OCI-LY1 (cell line): ENCODE results near the gene THAP12.

ENCODE experiments used
- H2AFZ ChIP-seq: fragments of 200-600 bp; sonication (generic), shearing (Covaris generic); 2 replicates; pipeline ENCODE4 v1.6.0; 2014; ENCODE audit warnings: antibody characterized with exemption, mild to moderate bottlenecking, low read length
- H3F3A ChIP-seq: fragments of 200-600 bp; sonication (generic), shearing (Covaris generic); 2 replicates; pipeline ENCODE4 v1.6.0; 2014; ENCODE audit warnings: mild to moderate bottlenecking, antibody characterized with exemption, low read length, moderate library complexity; ENCODE audit not compliant: insufficient read depth
- H3K27ac ChIP-seq: fragments of 200-600 bp; sonication (generic); 2 replicates; pipeline ENCODE4 v1.5.1; 2014; ENCODE audit warnings: low read length, mixed run types, mild to moderate bottlenecking, low read depth; ENCODE audit not compliant: poor library complexity, severe bottlenecking
- H3K27me3 ChIP-seq: fragments of 200-600 bp; sonication (generic); 2 replicates; pipeline ENCODE4 v1.6.0; 2014; ENCODE audit warnings: antibody characterized with exemption, mild to moderate bottlenecking, low read length, moderate library complexity; ENCODE audit not compliant: insufficient read depth
- H3K36me3 ChIP-seq: fragments of 200-600 bp; sonication (generic); 2 replicates; pipeline ENCODE4 v1.6.1; 2014; ENCODE audit warnings: mild to moderate bottlenecking, antibody characterized with exemption, low read length, moderate library complexity, mixed read lengths; ENCODE audit not compliant: insufficient read depth
- H3K4me1 ChIP-seq: fragments of 200-600 bp; sonication (generic); 2 replicates; pipeline ENCODE4 v1.5.1; 2014; ENCODE audit warnings: mild to moderate bottlenecking, low read length, moderate library complexity; ENCODE audit not compliant: insufficient read depth, severe bottlenecking
- H3K4me2 ChIP-seq: fragments of 200-600 bp; sonication (generic), shearing (Covaris generic); 2 replicates; pipeline ENCODE4 v1.6.1; 2014; ENCODE audit warnings: low read length
- H3K4me3 ChIP-seq: fragments of 200-600 bp; sonication (generic); 2 replicates; pipeline ENCODE4 v1.5.1; 2014; ENCODE audit warnings: low read length, low read depth, mild to moderate bottlenecking, mixed read lengths; ENCODE audit not compliant: poor library complexity, severe bottlenecking
- H3K79me2 ChIP-seq: fragments of 200-600 bp; shearing (Covaris generic); 2 replicates; pipeline ENCODE4 v1.6.1; 2016; ENCODE audit warnings: mixed run types, low read length, mixed read lengths; ENCODE audit not compliant: insufficient read depth
- H3K9ac ChIP-seq: fragments of 200-600 bp; sonication (generic), shearing (Covaris generic); 2 replicates; pipeline ENCODE4 v1.6.1; 2014; ENCODE audit warnings: mild to moderate bottlenecking, low read length, mixed read lengths
- H3K9me2 ChIP-seq: fragments of 200-600 bp; sonication (generic), shearing (Covaris generic); 2 replicates; pipeline ENCODE4 v1.6.1; 2014; ENCODE audit warnings: low read depth, mild to moderate bottlenecking, low read length, mixed read lengths
- H3K9me3 ChIP-seq: fragments of 200-600 bp; shearing (Covaris generic); 2 replicates; pipeline ENCODE4 v1.6.1; 2014; ENCODE audit warnings: low read length, mixed read lengths
- H4K20me1 ChIP-seq: fragments of 200-600 bp; sonication (generic), shearing (Covaris generic); 2 replicates; pipeline ENCODE4 v1.6.0; 2016; ENCODE audit warnings: mild to moderate bottlenecking, low read length; ENCODE audit not compliant: insufficient read depth
- CTCF ChIP-seq: fragments of 200-600 bp; sonication (generic), shearing (Covaris generic); IDR thresholded peaks from 2 replicates; pipeline ENCODE4 v1.5.1; 2017; ENCODE audit warnings: mild to moderate bottlenecking, antibody characterized with exemption, low read length, moderate library complexity, mixed read lengths
- EZH2 ChIP-seq: fragments of 200-600 bp; sonication (generic), shearing (Covaris generic); IDR thresholded peaks from 2 replicates; pipeline ENCODE4 v1.8.0; 2017; ENCODE audit warnings: borderline replicate concordance, mixed run types, mild to moderate bottlenecking, antibody characterized with exemption, low read length, moderate library complexity, mixed read lengths

THAP12 gene

GRCh38 chr11:76302996-76303395 is 77.9 kb downstream of the THAP12 start:
- no peak overlapping the region for H3K4me3 ChIP-seq
- no peaks in the 10 kb centered on the region for H4K20me1 ChIP-seq
- TF ChIP-seq CTCF (no peak), EZH2 (no peak)
- H3K9me3 ChIP-seq = no peaks in the 10 kb centered on the region
- H3F3A ChIP-seq = no peaks in the 10 kb centered on the region
- H3K4me1 ChIP-seq = no peaks in the 10 kb centered on the region
- no peaks in the 10 kb centered on the region for H3K36me3 ChIP-seq
- no peak overlapping the region for H3K9ac ChIP-seq
- H3K27ac ChIP-seq = no peak overlapping the region
- H3K4me2 ChIP-seq = no peak overlapping the region
- no peaks in the 10 kb centered on the region for H3K79me2 ChIP-seq
- no peaks in the 10 kb centered on the region for H3K9me2 ChIP-seq
- H3K27me3 ChIP-seq = no peaks in the 10 kb centered on the region
- no peak overlapping the region for H2AFZ ChIP-seq
